Cardiac muscle cell (in vitro differentiated cells and primary cell): Measurements from ENCODE around the gene ZDHHC24. TPM values are rescaled to one million over a fixed set of nuclear protein-coding genes. Genes with fewer than 3 reads are reported as not detected.

Experiments
- DNase-seq, 2 donors: peaks; one replicate each; pipeline versions ENCODE4 v3.0.0 to v3.0.0-alpha.2; 2010 to 2017; ENCODE audit warnings: low read depth in 1 of 2, low spot score in 1 of 2
- H3K27ac ChIP-seq: fragments of 200-600 bp; sonication (generic); 2 replicates; pipeline ENCODE4 v1.5.1; 2016
- H3K27me3 ChIP-seq: fragments of 200-600 bp; sonication (generic); 2 replicates; pipeline ENCODE4 v1.6.0; 2016; ENCODE audit warnings: control low read depth
- H3K36me3 ChIP-seq: fragments of 200-600 bp; sonication (generic); 2 replicates; pipeline ENCODE4 v1.5.1; 2016; ENCODE audit warnings: control low read depth
- H3K4me1 ChIP-seq: fragments of 200-600 bp; sonication (generic); 2 replicates; pipeline ENCODE4 v1.8.1; 2017; ENCODE audit warnings: low read depth, mild to moderate bottlenecking, mixed run types
- H3K4me3 ChIP-seq: fragments of 200-600 bp; sonication (generic); 2 replicates; pipeline ENCODE4 v1.5.1; 2016; ENCODE audit warnings: mild to moderate bottlenecking
- H3K9me3 ChIP-seq: fragments of 200-600 bp; sonication (generic); 2 replicates; pipeline ENCODE4 v1.5.1; 2017; ENCODE audit warnings: low read depth, mild to moderate bottlenecking, control low read depth
- polyA plus RNA-seq: library from polyadenylated mRNA; unstranded; fragments of >200 nt; fragmentation: Nextera tagmentation; extraction: Ambion mirVana; gene quantifications from 2 replicates; pipeline ENCODE4 v1.2.1, GENCODE V29; 2016
- total RNA-seq: library from RNA; depleted of rRNA; stranded (reverse); fragments of >200 nt; gene quantifications from 2 replicates; pipeline ENCODE4 v1.2.3, GENCODE V29; 2016
- TF ChIP-seq, protein P1 (sequence below): IDR thresholded peaks from 2 replicates; pipeline ENCODE4 v1.5.1; 2012; ENCODE audit warnings: low read depth, mild to moderate bottlenecking, low read length

ZDHHC24 gene
- total and polyA plus RNA-seq, 2 experiments from 2014 or later: 14.7 to 16.9 TPM

DNA sequence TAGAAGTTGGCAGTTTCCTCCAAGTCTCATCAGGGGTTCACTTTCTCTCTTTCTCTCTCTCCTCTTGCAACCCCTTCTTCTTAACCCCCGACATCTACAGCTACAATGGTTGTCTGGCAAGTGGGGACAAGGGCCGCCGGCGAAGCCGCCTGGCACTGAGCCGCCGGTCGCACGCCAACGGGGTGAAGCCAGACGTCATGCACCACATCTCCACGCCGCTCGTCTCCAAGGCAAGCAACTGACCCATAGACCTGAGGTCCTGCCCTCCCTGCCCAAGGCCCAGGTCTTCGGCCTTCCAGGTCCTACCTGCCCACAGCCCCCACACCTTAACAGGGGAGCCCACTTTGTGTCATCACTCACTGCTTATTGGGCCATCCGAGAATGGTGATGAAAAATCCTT, 74.7 kb downstream of the ZDHHC24 start:
- no peak overlapping the region for H3K4me3 ChIP-seq
- H3K27ac ChIP-seq: no peak overlapping the region
- no peak for DNase-seq
- peaks cover 15% of the 10 kb centered on the region for H3K36me3 ChIP-seq
- no peaks in the 10 kb centered on the region for H3K27me3 ChIP-seq
- H3K9me3 ChIP-seq: no peaks in the 10 kb centered on the region
- TF ChIP-seq, protein P1, sequence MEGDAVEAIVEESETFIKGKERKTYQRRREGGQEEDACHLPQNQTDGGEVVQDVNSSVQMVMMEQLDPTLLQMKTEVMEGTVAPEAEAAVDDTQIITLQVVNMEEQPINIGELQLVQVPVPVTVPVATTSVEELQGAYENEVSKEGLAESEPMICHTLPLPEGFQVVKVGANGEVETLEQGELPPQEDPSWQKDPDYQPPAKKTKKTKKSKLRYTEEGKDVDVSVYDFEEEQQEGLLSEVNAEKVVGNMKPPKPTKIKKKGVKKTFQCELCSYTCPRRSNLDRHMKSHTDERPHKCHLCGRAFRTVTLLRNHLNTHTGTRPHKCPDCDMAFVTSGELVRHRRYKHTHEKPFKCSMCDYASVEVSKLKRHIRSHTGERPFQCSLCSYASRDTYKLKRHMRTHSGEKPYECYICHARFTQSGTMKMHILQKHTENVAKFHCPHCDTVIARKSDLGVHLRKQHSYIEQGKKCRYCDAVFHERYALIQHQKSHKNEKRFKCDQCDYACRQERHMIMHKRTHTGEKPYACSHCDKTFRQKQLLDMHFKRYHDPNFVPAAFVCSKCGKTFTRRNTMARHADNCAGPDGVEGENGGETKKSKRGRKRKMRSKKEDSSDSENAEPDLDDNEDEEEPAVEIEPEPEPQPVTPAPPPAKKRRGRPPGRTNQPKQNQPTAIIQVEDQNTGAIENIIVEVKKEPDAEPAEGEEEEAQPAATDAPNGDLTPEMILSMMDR: no peak
- H3K4me1 ChIP-seq: peaks cover 7% of the 10 kb centered on the region

Other genes starting within 250 kb of the ZDHHC24 start
- 7.9 and 11.4 TPM in 2 replicates for gene CD248, start 229.0 kb downstream of the ZDHHC24 start, total RNA-seq
- gene CD248, start 229.0 kb downstream of the ZDHHC24 start, polyA plus RNA-seq: 20.2 and 31.2 TPM in 2 replicates
- 4.9 and 9.4 TPM in 2 replicates for gene RIN1, start 209.6 kb downstream of the ZDHHC24 start, total RNA-seq
- gene RIN1, start 209.6 kb downstream of the ZDHHC24 start, polyA plus RNA-seq: 1.9 and 4.8 TPM in 2 replicates
- 29.3 and 33.2 TPM in 2 replicates for gene BRMS1, start 200.9 kb downstream of the ZDHHC24 start, total RNA-seq
- 33.8 and 37.3 TPM in 2 replicates for gene BRMS1, start 200.9 kb downstream of the ZDHHC24 start, polyA plus RNA-seq
- 138 and 194 TPM in 2 replicates for gene B4GAT1, start 198.4 kb downstream of the ZDHHC24 start, total RNA-seq
- 129 and 174 TPM in 2 replicates for gene B4GAT1, start 198.4 kb downstream of the ZDHHC24 start, polyA plus RNA-seq
- gene SLC29A2, start 174.3 kb downstream of the ZDHHC24 start, total RNA-seq: 30.2 and 36.8 TPM in 2 replicates
- gene SLC29A2, start 174.3 kb downstream of the ZDHHC24 start, polyA plus RNA-seq: 32.6 and 50.2 TPM in 2 replicates
- gene NPAS4, start 125.0 kb downstream of the ZDHHC24 start, total RNA-seq: 1.2 TPM in 2 replicates
- 1.5 TPM in 1 of 2 replicates, not detected in the other for gene NPAS4, start 125.0 kb downstream of the ZDHHC24 start, polyA plus RNA-seq
- gene MRPL11, start 107.2 kb downstream of the ZDHHC24 start, total RNA-seq: 48.4 and 70.3 TPM in 2 replicates
- 64.1 and 75.8 TPM in 2 replicates for gene MRPL11, start 107.2 kb downstream of the ZDHHC24 start, polyA plus RNA-seq
- gene PELI3, start 79.1 kb downstream of the ZDHHC24 start, total RNA-seq: 19.9 and 30.9 TPM in 2 replicates
- gene PELI3, start 79.1 kb downstream of the ZDHHC24 start, polyA plus RNA-seq: 16.4 and 20.5 TPM in 2 replicates
- 21.9 and 60.7 TPM in 2 replicates for gene DPP3, start 65.6 kb downstream of the ZDHHC24 start, total RNA-seq
- 20.8 and 44.9 TPM in 2 replicates for gene DPP3, start 65.6 kb downstream of the ZDHHC24 start, polyA plus RNA-seq
- gene BBS1, start 35.4 kb downstream of the ZDHHC24 start, total RNA-seq: 100 and 106 TPM in 2 replicates
- gene BBS1, start 35.4 kb downstream of the ZDHHC24 start, polyA plus RNA-seq: 59.7 and 62.7 TPM in 2 replicates
- gene ACTN3, start 855 bp upstream of the ZDHHC24 start, total RNA-seq: 74.2 and 189 TPM in 2 replicates
- gene ACTN3, start 855 bp upstream of the ZDHHC24 start, polyA plus RNA-seq: 111 and 322 TPM in 2 replicates
- gene CTSF, start 22.6 kb upstream of the ZDHHC24 start, total RNA-seq: 15.2 and 45.6 TPM in 2 replicates
- gene CTSF, start 22.6 kb upstream of the ZDHHC24 start, polyA plus RNA-seq: 16.8 and 51.0 TPM in 2 replicates
- gene CCDC87, start 47.0 kb upstream of the ZDHHC24 start, total RNA-seq: 2.7 and 3.9 TPM in 2 replicates
- 1.2 and 4.8 TPM in 2 replicates for gene CCDC87, start 47.0 kb upstream of the ZDHHC24 start, polyA plus RNA-seq
- gene CCS, start 47.1 kb upstream of the ZDHHC24 start, total RNA-seq: 73.1 and 86.6 TPM in 2 replicates
- 117 and 153 TPM in 2 replicates for gene CCS, start 47.1 kb upstream of the ZDHHC24 start, polyA plus RNA-seq
- 74.6 and 90.6 TPM in 2 replicates for gene RBM14, start 70.6 kb upstream of the ZDHHC24 start, total RNA-seq
- 95.2 and 111 TPM in 2 replicates for gene RBM14, start 70.6 kb upstream of the ZDHHC24 start, polyA plus RNA-seq
- 142 and 146 TPM in 2 replicates for gene RBM4, start 92.7 kb upstream of the ZDHHC24 start, total RNA-seq
- 206 and 241 TPM in 2 replicates for gene RBM4, start 92.7 kb upstream of the ZDHHC24 start, polyA plus RNA-seq
- gene RBM4B, start 131.8 kb upstream of the ZDHHC24 start, total RNA-seq: 25.7 and 30.2 TPM in 2 replicates
- gene RBM4B, start 131.8 kb upstream of the ZDHHC24 start, polyA plus RNA-seq: 62.3 and 62.6 TPM in 2 replicates
- 23.1 and 27.4 TPM in 2 replicates for gene SPTBN2, start 183.2 kb upstream of the ZDHHC24 start, total RNA-seq
- 6.0 and 15.0 TPM in 2 replicates for gene SPTBN2, start 183.2 kb upstream of the ZDHHC24 start, polyA plus RNA-seq